HG03571 (cell line): ENCODE measurements around the gene LUC7L.

ENCODE experiments used
- ATAC-seq: cut with Tn5 transposase; IDR thresholded peaks from one replicate; pipeline ENCODE4 v1.9.1; 2021; ENCODE audit not compliant: unreplicated experiment

The LUC7L gene

GRCh38 chr16:149024-149660, 80.1 kb downstream of the LUC7L start:
- ATAC-seq = no peak

DNA sequence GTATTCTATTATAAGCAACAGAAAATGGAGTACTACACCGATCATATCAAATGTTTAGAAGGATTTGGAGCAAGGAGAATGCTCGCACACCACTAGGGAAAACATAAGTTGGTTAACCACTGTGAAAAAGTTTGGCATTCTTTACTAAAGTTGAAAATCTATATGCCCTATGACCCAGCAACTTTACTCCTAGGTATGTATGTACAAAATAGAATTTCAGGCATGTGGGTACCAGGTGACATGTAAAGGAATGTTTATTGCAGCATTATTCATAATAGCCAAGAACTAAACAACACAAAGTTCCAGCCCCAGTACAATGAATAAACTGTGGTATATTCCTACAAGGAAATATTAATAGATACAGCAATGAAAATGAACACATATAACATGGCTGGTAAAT, 82.6 kb downstream of the LUC7L start:
- no peak for ATAC-seq

DNA sequence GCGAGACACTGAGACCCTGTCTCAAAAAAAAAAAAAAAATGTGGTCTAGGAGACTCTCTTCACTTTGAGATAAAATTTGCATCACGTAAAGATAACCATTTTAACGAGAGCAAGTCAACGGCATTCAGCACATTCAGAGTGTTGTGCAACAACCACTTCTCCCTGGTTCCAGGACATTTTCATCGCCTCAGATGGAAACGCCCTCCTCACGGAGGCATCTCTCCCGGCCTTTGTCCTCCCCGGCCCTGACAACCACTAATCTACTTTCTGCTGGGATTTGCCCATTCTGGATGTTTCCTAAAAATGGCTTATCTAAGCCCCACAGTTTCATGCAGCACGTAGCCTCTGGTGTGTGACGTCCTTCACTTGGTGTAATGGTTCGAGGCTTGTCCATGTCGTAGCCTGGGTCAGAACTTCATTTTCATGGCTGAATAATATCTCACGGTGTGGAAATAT, 84.4 kb downstream of the LUC7L start:
- ATAC-seq = no peak

- no peak for ATAC-seq
Observed at GRCh38 chr16:143456-143855, 85.8 kb downstream of the LUC7L start.

DNA sequence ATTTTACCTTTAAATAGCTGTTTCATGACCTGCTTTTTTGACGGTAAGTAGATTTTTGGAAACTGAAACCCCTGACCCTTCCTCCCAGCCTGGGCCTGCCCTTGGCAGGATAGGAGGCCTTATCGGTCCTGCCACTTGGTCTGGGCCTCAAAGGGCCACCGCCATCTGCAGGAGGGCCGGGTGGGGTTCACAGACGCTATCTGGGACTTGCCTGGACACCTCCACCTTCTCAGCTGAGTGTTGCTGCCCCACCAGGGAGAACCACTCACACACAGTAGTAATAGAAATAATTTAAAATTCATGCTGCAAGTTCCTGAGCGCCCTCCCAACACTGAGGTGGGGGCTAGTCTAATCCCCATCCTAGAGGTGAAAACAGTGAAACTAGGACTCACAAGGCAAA, 86.2 kb downstream of the LUC7L start:
- ATAC-seq = no peak

DNA sequence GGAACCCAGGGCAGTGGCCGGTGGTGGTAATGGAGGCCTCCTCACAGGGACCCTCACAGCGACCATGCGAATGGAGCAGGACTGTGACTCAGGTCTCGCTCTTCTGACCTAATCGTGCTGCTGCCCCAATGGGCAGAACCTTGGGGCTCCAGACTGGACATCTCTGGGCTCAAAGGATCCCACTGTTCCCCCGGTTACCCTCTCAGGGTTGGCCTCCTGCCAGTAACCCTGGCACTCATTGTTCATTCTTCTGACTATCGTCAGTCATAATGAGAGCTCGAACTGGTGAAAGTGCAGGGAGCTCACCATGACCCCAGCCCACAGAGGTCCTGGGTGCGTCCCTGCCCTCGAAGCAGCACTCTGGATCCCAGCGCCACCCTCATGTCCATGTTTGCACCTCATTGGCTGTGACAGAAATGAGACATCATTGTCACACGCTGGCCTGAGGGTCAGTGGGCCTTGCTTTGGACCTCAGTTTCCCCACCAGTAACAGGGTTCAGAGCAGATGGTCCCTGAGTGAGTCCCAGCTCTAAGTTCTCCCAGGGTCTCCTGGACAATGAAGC, 86.8 kb downstream of the LUC7L start:
- ATAC-seq = no peak

DNA sequence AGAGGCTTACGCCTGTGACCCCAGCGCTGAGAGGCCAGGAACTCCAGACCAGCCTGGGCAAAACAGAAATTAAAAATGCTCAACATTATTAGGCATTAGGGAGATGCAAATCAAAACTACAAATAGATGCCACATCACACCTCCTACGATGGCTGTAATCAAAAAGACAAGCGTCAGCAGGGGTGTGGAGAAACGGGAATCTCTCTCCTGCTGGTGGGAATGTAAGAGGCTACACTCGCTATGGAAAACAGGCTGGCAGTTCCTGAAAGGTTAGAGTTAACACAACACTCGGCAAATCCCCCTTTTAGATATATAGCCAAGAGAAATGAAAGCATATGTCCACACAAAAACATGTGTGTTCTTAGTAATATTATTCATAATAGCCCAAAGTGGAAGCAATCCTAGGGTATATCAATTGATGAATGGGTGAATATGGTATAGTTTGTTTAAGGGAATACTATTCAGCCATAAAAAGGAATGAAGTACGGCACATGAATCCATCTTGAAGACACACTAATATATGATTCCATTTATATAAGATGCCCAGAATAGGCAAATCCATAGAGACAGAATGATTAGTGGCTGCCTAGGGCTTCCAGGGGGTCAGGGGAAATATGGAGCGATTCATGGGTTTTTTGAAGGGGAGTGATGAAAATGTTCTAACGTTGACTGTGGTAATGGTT, 88.9 kb downstream of the LUC7L start:
- no peak for ATAC-seq
